Right lobe of liver (tissue), 6 donors: Measurements from ENCODE around the gene ITGAE. TPM values are rescaled to one million over a fixed set of nuclear protein-coding genes. Genes with fewer than 3 reads are reported as not detected.
"Not testable (repeated sequence)": the region's sequence is repeated elsewhere in the genome, so short reads cannot be mapped to it uniquely, and the experiment has no call there.

ENCODE experiments used
- ATAC-seq, 4 donors: fragments of 200-7000 bp; cut with Tn5 transposase; one replicate each; pipeline ENCODE4 v1.9.1; 2020; ENCODE audit warnings: mild to moderate bottlenecking in 4 of 4, moderate library complexity in 4 of 4
- DNase-seq, 3 donors: peaks; one replicate each; pipeline ENCODE4 v3.0.0-alpha.2; 2020
- H3K27ac ChIP-seq, 3 donors: fragments of 200-600 bp; one replicate each; pipeline ENCODE4 v1.8.0; 2022
- H3K27me3 ChIP-seq, 2 donors: fragments of 200-600 bp; one replicate each; pipeline ENCODE4 v1.8.0; 2022
- H3K36me3 ChIP-seq, 4 donors: fragments of 200-600 bp; sonication (generic) in 1 of 4; one replicate each; pipeline versions ENCODE4 v1.5.1 to v1.8.0; 2017 to 2022; ENCODE audit warnings: control low read depth in 1 of 4
- H3K4me1 ChIP-seq, 4 donors: fragments of 200-600 bp; sonication (generic) in 1 of 4; one replicate each; pipeline versions ENCODE4 v1.5.1 to v1.8.0; 2017 to 2022; ENCODE audit warnings: control low read depth in 1 of 4
- H3K4me3 ChIP-seq, 3 donors: fragments of 200-600 bp; one replicate each; pipeline ENCODE4 v1.8.0; 2022
- H3K9me3 ChIP-seq, 4 donors: fragments of 200-600 bp; sonication (generic) in 1 of 4; one replicate each; pipeline versions ENCODE4 v1.5.1 to v1.8.0; 2017 to 2022; ENCODE audit warnings: control low read depth in 1 of 4
- CTCF ChIP-seq, 4 donors: fragments of 200-600 bp in 3 of 4; fragments of 450-650 bp in 1 of 4; IDR thresholded peaks; one replicate each; pipeline versions ENCODE4 v1.5.1 to v1.8.0; 2016 to 2022; ENCODE audit warnings: antibody characterized with exemption in 4 of 4, mild to moderate bottlenecking in 2 of 4
- POLR2A ChIP-seq: fragments of 450-650 bp; IDR thresholded peaks from one replicate; pipeline ENCODE4 v1.6.1; 2017; ENCODE audit warnings: antibody characterized with exemption, mild to moderate bottlenecking
- WGBS: methylation state at CpG from one replicate; pipeline ENCODE4 v1.1.6; 2018; ENCODE audit warnings: low coverage, low lambda C conversion rate; ENCODE audit not compliant: insufficient coverage; ENCODE audit errors: missing lambda C conversion rate; 5-methylcytosine and 5-hydroxymethylcytosine counted together
- intact Hi-C, 2 donors: fragments of 100-400 bp; cut with DNase I; formaldehyde crosslinking; loops; one replicate each; pipeline versions ENCODE4 v1.11.2 to v1.14.1; 2022
- total RNA-seq, 6 experiments: library from RNA; depleted of rRNA in 2 of 6; stranded (reverse); fragments of >200 nt in 2 of 6; fragmentation: NEBNext Ultra II Directional in 3 of 6; extraction: Animal tissue kit (Norgen Biotek cat#: 25700) in 3 of 6; gene quantifications; one replicate each; pipeline versions ENCODE4 v1.1.0 to v1.2.4, GENCODE V29; 2016 to 2023
- donor health status: DM: no; HTN: yes; CAD: no.
- donor health status: DM: no; HTN: no; CAD: no.
- donor health status: DM: no; HTN: no; CAD: no.
- donor health status: DM: no; HTN: yes; CAD: no.
- donor health status: DM: no; HTN: yes; CAD: no.

ITGAE gene
- total RNA-seq, 6 experiments from 2014 or later = 5.4 to 7.7 (median 5.8) TPM

- ATAC-seq (no peak), DNase-seq (no peak)
- Histone ChIP-seq H3K27ac (no peak overlapping the region), H3K36me3 (peaks cover 0 to 32% (median 14%) of the 10 kb centered on the region in 4 donors), H3K4me3 (no peak overlapping the region), H3K4me1 (no peaks in the 10 kb centered on the region), H3K27me3 (no peaks in the 10 kb centered on the region), H3K9me3 (no peaks in the 10 kb centered on the region)
- intact Hi-C loops = no loop called here
- WGBS = 65% methylated on average over 12 of the region's 13 CpGs
- TF ChIP-seq CTCF (IDR thresholded peaks at IDR 0.05) = no peak
- TF ChIP-seq POLR2A = no peak
These were observed 88.1 kb downstream of the ITGAE start for GRCh38 chr17:3712811-3713463.

- no peak for DNase-seq
- 51% methylated on average over 5 of the region's 5 CpGs for WGBS
- Histone ChIP-seq H3K27ac (no peak overlapping the region), H3K4me1 (no peaks in the 10 kb centered on the region), H3K36me3 (peaks cover 0 to 14% (median 5%) of the 10 kb centered on the region in 4 donors), H3K9me3 (no peaks in the 10 kb centered on the region), H3K4me3 (no peak overlapping the region), H3K27me3 (no peaks in the 10 kb centered on the region)
- TF ChIP-seq CTCF (IDR thresholded peaks at IDR 0.05) (no peak), POLR2A (no peak)
- ATAC-seq = peak; percentile 52 to 68 (median 66)
- intact Hi-C loops = no loop called here
These were observed 90.0 kb downstream of the ITGAE start for GRCh38 chr17:3710951-3711383.

- whole genome bisulfite sequencing = 55% methylated on average over 3 of the region's 3 CpGs
- no peak for TF ChIP-seq CTCF (IDR thresholded peaks at IDR 0.05)
- no peak for TF ChIP-seq POLR2A
- Histone ChIP-seq H3K9me3 (no peaks in the 10 kb centered on the region), H3K27me3 (no peaks in the 10 kb centered on the region), H3K4me3 (no peak overlapping the region), H3K27ac (no peak overlapping the region), H3K36me3 (no peaks in the 10 kb centered on the region), H3K4me1 (no peaks in the 10 kb centered on the region)
- DNase-seq = no peak
- intact Hi-C loops = no loop called here
- no peak for ATAC-seq
These were observed 92.6 kb downstream of the ITGAE start for GRCh38 chr17:3708366-3708765.

GRCh38 chr17:3705718-3705984 is 95.3 kb downstream of the ITGAE start:
- H3K27ac ChIP-seq, H3K36me3 ChIP-seq, intact Hi-C loops, DNase-seq, H3K4me1 ChIP-seq, H3K9me3 ChIP-seq, ATAC-seq, H3K27me3 ChIP-seq, H3K4me3 ChIP-seq: not testable (repeated sequence)
- 100% methylated on average over 1 of the region's 1 CpG for WGBS

GRCh38 chr17:3704931-3705717 is 95.9 kb downstream of the ITGAE start:
- no peak for TF ChIP-seq POLR2A
- H3K9me3 ChIP-seq = no peaks in the 10 kb centered on the region
- intact Hi-C loops = no loop called here

GRCh38 chr17:3702041-3702539 is 98.9 kb downstream of the ITGAE start:
- ATAC-seq, H3K4me3 ChIP-seq, intact Hi-C loops, H3K4me1 ChIP-seq, H3K27me3 ChIP-seq, H3K27ac ChIP-seq, H3K36me3 ChIP-seq, H3K9me3 ChIP-seq, DNase-seq: not testable (repeated sequence)
- WGBS = 71% methylated on average over 4 of the region's 7 CpGs

More at GRCh38 chr17:3704931-3705717, 95.9 kb downstream of the ITGAE start:
- ATAC-seq (no peak), DNase-seq (no peak)
- Histone ChIP-seq H3K27me3 (no peaks in the 10 kb centered on the region), H3K36me3 (no peaks in the 10 kb centered on the region), H3K4me1 (no peaks in the 10 kb centered on the region), H3K27ac (no peak overlapping the region), H3K4me3 (no peak overlapping the region)
- WGBS = 79% methylated on average over 13 of the region's 20 CpGs
